Karpas-422 (cell line): ENCODE data around the gene TMEM167A. TPM values are rescaled to one million over a fixed set of nuclear protein-coding genes. Genes with fewer than 3 reads are reported as not detected.
A peak's percentile ranks its signal among the peaks of the same experiment; 100 is the strongest.

Experiments
- DNase-seq: peaks from one replicate; pipeline ENCODE4 v3.0.0-alpha.2; 2015
- H2AFZ ChIP-seq: fragments of 200-600 bp; sonication (generic); 2 replicates; pipeline ENCODE4 v1.6.1; 2014; ENCODE audit warnings: antibody characterized with exemption, low read length, mixed read lengths
- H3K27ac ChIP-seq: fragments of 200-600 bp; sonication (generic); 2 replicates; pipeline ENCODE4 v1.5.1; 2014; ENCODE audit warnings: mild to moderate bottlenecking, low read length, moderate library complexity
- H3K27me3 ChIP-seq: fragments of 200-600 bp; sonication (generic); 2 replicates; pipeline ENCODE4 v1.6.1; 2014; ENCODE audit warnings: low read length, mixed read lengths
- H3K36me3 ChIP-seq: fragments of 200-600 bp; sonication (generic); 2 replicates; pipeline ENCODE4 v1.6.1; 2014; ENCODE audit warnings: low read length, mixed read lengths; ENCODE audit not compliant: insufficient read depth
- H3K4me1 ChIP-seq: fragments of 200-600 bp; sonication (generic); 2 replicates; pipeline ENCODE4 v1.6.1; 2014; ENCODE audit warnings: mild to moderate bottlenecking, low read length, mixed read lengths
- H3K4me2 ChIP-seq: fragments of 200-600 bp; sonication (generic); 2 replicates; pipeline ENCODE4 v1.6.1; 2014; ENCODE audit warnings: low read length, low read depth, mild to moderate bottlenecking; ENCODE audit not compliant: poor library complexity, severe bottlenecking
- H3K4me3 ChIP-seq: fragments of 200-600 bp; sonication (generic); 2 replicates; pipeline ENCODE4 v1.5.1; 2014; ENCODE audit warnings: mild to moderate bottlenecking, antibody characterized with exemption, low read length, mixed read lengths
- H3K79me2 ChIP-seq: fragments of 200-600 bp; sonication (generic); 2 replicates; pipeline ENCODE4 v1.6.1; 2014; ENCODE audit warnings: mild to moderate bottlenecking, low read length, mixed read lengths
- H3K9ac ChIP-seq: fragments of 200-600 bp; sonication (generic); 2 replicates; pipeline ENCODE4 v1.6.0; 2014; ENCODE audit warnings: low read length
- H3K9me2 ChIP-seq: fragments of 200-600 bp; sonication (generic), shearing (Covaris generic); replicated peaks from 2 replicates; pipeline ENCODE4 v1.6.0; 2014; ENCODE audit warnings: mild to moderate bottlenecking, low read length, moderate library complexity; ENCODE audit not compliant: insufficient read depth
- H3K9me3 ChIP-seq: fragments of 300-700, 200-600 bp; sonication (generic); 2 replicates; pipeline ENCODE4 v1.6.1; 2014; ENCODE audit warnings: low read length, mixed read lengths
- H4K20me1 ChIP-seq: fragments of 200-600 bp; sonication (generic); 2 replicates; pipeline ENCODE4 v1.6.1; 2014; ENCODE audit warnings: mild to moderate bottlenecking, antibody characterized with exemption, low read length, low read depth; ENCODE audit not compliant: insufficient read depth
- total RNA-seq: library from RNA; depleted of rRNA; stranded (reverse); fragments of >200 nt; shearing (Covaris generic); gene quantifications from 2 replicates; pipeline ENCODE4 v1.2.3, GENCODE V29; 2014; ENCODE audit warnings: low replicate concordance

TMEM167A gene
- total RNA-seq, 1 experiment from 2014 or later: 94.9 TPM

GRCh38 chr5:83107692-83108420 lies 30.7 kb upstream of the TMEM167A start:
- Histone ChIP-seq H3K9me2 (no peaks in the 10 kb centered on the region), H3K4me2 (no peak overlapping the region), H3K4me3 (no peak overlapping the region), H4K20me1 (no peaks in the 10 kb centered on the region), H3K27ac (no peak overlapping the region), H3K4me1 (no peaks in the 10 kb centered on the region), H3K36me3 (peaks cover 9% of the 10 kb centered on the region), H3K9ac (no peak overlapping the region), H3K27me3 (no peaks in the 10 kb centered on the region), H3K9me3 (no peaks in the 10 kb centered on the region; the same call in 1 of the 2 replicates), H3K79me2 (peaks cover 20% of the 10 kb centered on the region), H2AFZ (no peak overlapping the region)
- no peak for DNase-seq

- Histone ChIP-seq H4K20me1 (no peaks in the 10 kb centered on the region), H3K4me2 (no peak overlapping the region), H2AFZ (no peak overlapping the region), H3K79me2 (peaks cover 53% of the 10 kb centered on the region), H3K4me3 (no peak overlapping the region), H3K9me3 (no peaks in the 10 kb centered on the region), H3K4me1 (peaks cover 2% of the 10 kb centered on the region; the same call in 1 of the 2 replicates), H3K27ac (no peak overlapping the region), H3K27me3 (no peaks in the 10 kb centered on the region), H3K9me2 (no peaks in the 10 kb centered on the region), H3K9ac (no peak overlapping the region), H3K36me3 (no peaks in the 10 kb centered on the region; the same call in 1 of the 2 replicates)
- no peak for DNase-seq
Observed at GRCh38 chr5:83104021-83104420, 26.8 kb upstream of the TMEM167A start.

GRCh38 chr5:83102364-83102980 lies 25.3 kb upstream of the TMEM167A start:
- Histone ChIP-seq H3K36me3 (no peaks in the 10 kb centered on the region; the same call in 1 of the 2 replicates), H3K9ac (no peak overlapping the region), H3K27me3 (no peaks in the 10 kb centered on the region), H3K4me2 (no peak overlapping the region), H3K27ac (no peak overlapping the region), H3K9me3 (no peaks in the 10 kb centered on the region), H3K79me2 (peaks cover 69% of the 10 kb centered on the region), H3K4me1 (peaks cover 18% of the 10 kb centered on the region), H4K20me1 (no peaks in the 10 kb centered on the region), H3K4me3 (no peak overlapping the region), H2AFZ (no peak overlapping the region), H3K9me2 (no peaks in the 10 kb centered on the region)
- no peak for DNase-seq

GRCh38 chr5:83101514-83101913 lies 24.3 kb upstream of the TMEM167A start:
- Histone ChIP-seq H3K27ac (no peak overlapping the region), H3K27me3 (no peaks in the 10 kb centered on the region), H2AFZ (no peak overlapping the region), H3K79me2 (peaks cover 73% of the 10 kb centered on the region), H3K4me2 (no peak overlapping the region), H4K20me1 (no peaks in the 10 kb centered on the region), H3K9me3 (no peaks in the 10 kb centered on the region), H3K36me3 (no peaks in the 10 kb centered on the region), H3K4me3 (no peak overlapping the region), H3K9ac (no peak overlapping the region), H3K9me2 (no peaks in the 10 kb centered on the region), H3K4me1 (peaks cover 18% of the 10 kb centered on the region)
- DNase-seq: no peak

GRCh38 chr5:83099445-83099844 lies 22.3 kb upstream of the TMEM167A start:
- no peak overlapping the region for H3K4me2 ChIP-seq
- H3K27ac ChIP-seq: no peak overlapping the region

GRCh38 chr5:83099001-83099400 lies 21.8 kb upstream of the TMEM167A start:
- no peak overlapping the region for H3K4me2 ChIP-seq

More at GRCh38 chr5:83099445-83099844, 22.3 kb upstream of the TMEM167A start:
- DNase-seq: no peak
- peaks cover 18% of the 10 kb centered on the region for H3K4me1 ChIP-seq
- H3K36me3 ChIP-seq: no peaks in the 10 kb centered on the region
- H3K27me3 ChIP-seq: no peaks in the 10 kb centered on the region
- no peaks in the 10 kb centered on the region for H3K9me2 ChIP-seq
- peaks cover 83% of the 10 kb centered on the region for H3K79me2 ChIP-seq
- no peaks in the 10 kb centered on the region for H3K9me3 ChIP-seq
- H2AFZ ChIP-seq: no peak overlapping the region
- H3K4me3 ChIP-seq: no peak overlapping the region
- H3K9ac ChIP-seq: no peak overlapping the region
- H4K20me1 ChIP-seq: no peaks in the 10 kb centered on the region

GRCh38 chr5:83097689-83098231 lies 20.6 kb upstream of the TMEM167A start:
- Histone ChIP-seq H3K9ac (no peak overlapping the region), H3K4me3 (no peak overlapping the region)

More at GRCh38 chr5:83099001-83099400, 21.8 kb upstream of the TMEM167A start:
- no peak overlapping the region for H3K27ac ChIP-seq
- H3K9me2 ChIP-seq: no peaks in the 10 kb centered on the region
- H3K4me3 ChIP-seq: no peak overlapping the region
- no peaks in the 10 kb centered on the region for H4K20me1 ChIP-seq
- DNase-seq: no peak
- H3K27me3 ChIP-seq: no peaks in the 10 kb centered on the region
- no peaks in the 10 kb centered on the region for H3K9me3 ChIP-seq
- no peak overlapping the region for H3K9ac ChIP-seq
- no peaks in the 10 kb centered on the region for H3K36me3 ChIP-seq
- H2AFZ ChIP-seq: no peak overlapping the region
- peaks cover 78% of the 10 kb centered on the region for H3K79me2 ChIP-seq
- peaks cover 18% of the 10 kb centered on the region for H3K4me1 ChIP-seq

GRCh38 chr5:83096660-83097339 lies 19.6 kb upstream of the TMEM167A start:
- Histone ChIP-seq H3K9ac (no peak overlapping the region), H4K20me1 (no peaks in the 10 kb centered on the region), H3K79me2 (peaks cover 70% of the 10 kb centered on the region), H3K27ac (no peak overlapping the region), H3K36me3 (peaks cover 6% of the 10 kb centered on the region; the same call in 1 of the 2 replicates), H3K4me2 (no peak overlapping the region), H3K4me3 (no peak overlapping the region), H2AFZ (no peak overlapping the region), H3K9me3 (peaks cover 5% of the 10 kb centered on the region), H3K4me1 (peaks cover 18% of the 10 kb centered on the region), H3K9me2 (no peaks in the 10 kb centered on the region), H3K27me3 (no peaks in the 10 kb centered on the region)
- no peak for DNase-seq

More at GRCh38 chr5:83097689-83098231, 20.6 kb upstream of the TMEM167A start:
- Histone ChIP-seq H3K4me2 (peak overlapping the region; percentile 11), H3K9me3 (peaks cover 4% of the 10 kb centered on the region), H3K4me1 (peaks cover 18% of the 10 kb centered on the region), H4K20me1 (no peaks in the 10 kb centered on the region), H3K27ac (no peak overlapping the region), H3K9me2 (no peaks in the 10 kb centered on the region), H3K79me2 (peaks cover 74% of the 10 kb centered on the region), H2AFZ (no peak overlapping the region), H3K27me3 (no peaks in the 10 kb centered on the region), H3K36me3 (peaks cover 5% of the 10 kb centered on the region; the same call in 1 of the 2 replicates)
- DNase-seq: no peak
